ENCODE measurements around the gene UGT1A8. TPM values are rescaled to one million over a fixed set of nuclear protein-coding genes. Genes with fewer than 3 reads are reported as not detected.

Gene UGT1A8
- total RNA-seq, 5 donors from 2014 or later (not counting 1 experiment from before 2014, with no cell fraction given) = not detected

DNA sequence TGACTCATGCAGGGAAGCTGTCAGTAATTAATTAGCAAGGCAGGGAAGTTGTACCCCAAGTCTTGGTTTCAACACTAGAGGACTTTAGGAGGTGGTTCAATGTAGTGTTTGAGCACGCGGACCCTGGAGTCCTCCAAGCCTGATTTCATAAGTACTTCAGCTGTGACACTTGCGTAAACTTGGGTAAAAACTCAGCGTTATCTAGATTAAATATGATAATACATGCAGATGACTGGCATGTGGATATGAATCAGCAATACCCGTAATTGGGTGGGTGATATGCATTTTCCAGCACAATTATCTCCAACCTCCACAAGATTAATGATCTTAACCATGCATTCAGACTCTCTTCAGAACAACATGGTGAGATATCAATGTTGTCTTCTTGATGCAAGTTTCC is 69.5 kb downstream of the UGT1A8 start:
- Mint-ChIP-seq H3K9me3 (no peaks in the 10 kb centered on the region), H3K36me3 (no peaks in the 10 kb centered on the region), H3K4me3 (no peak overlapping the region), H3K27ac (no peak overlapping the region), H3K4me1 (no peaks in the 10 kb centered on the region), H3K27me3 (peaks cover 1 to 9% of the 10 kb centered on the region in 2 donors)
- no peak for DNase-seq
- Histone ChIP-seq H3K9me3 (no peaks in the 10 kb centered on the region), H3K4me1 (ENCODE audit: control insufficient read depth in 1 of 2, extremely low read depth in 1 of 2, insufficient read depth in 2 of 2, low read length in 2 of 2) (no peaks in the 10 kb centered on the region), H3K36me3 (ENCODE audit: control insufficient read depth in 2 of 2, extremely low read depth in 1 of 2, insufficient read depth in 1 of 2, low read length in 1 of 2) (no peaks in the 10 kb centered on the region), H3K4me3 (ENCODE audit: control insufficient read depth in 1 of 2, extremely low read depth in 1 of 2, low read length in 1 of 2) (no peak overlapping the region), H3K27me3 (replicated peaks in 1 of 2; ENCODE audit: control insufficient read depth in 2 of 2, extremely low read depth in 1 of 2, insufficient read depth in 2 of 2, low read length in 1 of 2) (peaks cover 0 to 5% of the 10 kb centered on the region in 2 experiments), H3K27ac (ENCODE audit: low read length) (no peak overlapping the region)
- ChIA-PET CTCF (no interaction called here), POLR2A (no interaction called here)
- no peak for ATAC-seq (replicated peaks in 1 of 4)
- no CpG with 5 or more reads among the region's 5 CpGs for WGBS (ENCODE audit: insufficient coverage)

DNA sequence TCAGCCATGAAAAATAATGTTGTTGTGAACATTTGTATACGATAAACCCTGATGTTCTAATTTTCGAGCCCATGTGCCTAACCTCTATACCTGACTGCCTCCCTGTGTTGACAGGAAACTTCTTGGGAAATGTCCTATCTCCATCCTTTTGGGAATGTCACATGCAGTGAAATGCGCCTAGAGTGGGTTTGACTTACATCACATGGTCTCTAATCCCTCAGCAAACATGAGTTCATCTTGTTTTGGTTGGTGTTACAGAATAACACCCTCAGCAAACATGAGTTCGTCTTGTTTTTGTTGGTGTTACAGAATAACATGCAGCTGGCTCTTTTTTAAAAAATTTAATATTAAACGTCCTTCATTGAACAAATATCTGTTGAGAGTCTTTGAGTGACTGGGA is 70.9 kb downstream of the UGT1A8 start:
- Mint-ChIP-seq H3K27me3 (peaks cover 2 to 9% of the 10 kb centered on the region in 2 donors), H3K36me3 (no peaks in the 10 kb centered on the region), H3K27ac (no peak overlapping the region), H3K4me1 (no peaks in the 10 kb centered on the region), H3K4me3 (no peak overlapping the region), H3K9me3 (no peaks in the 10 kb centered on the region)
- Histone ChIP-seq H3K4me3 (ENCODE audit: control insufficient read depth in 1 of 2, extremely low read depth in 1 of 2, low read length in 1 of 2) (no peak overlapping the region), H3K27ac (ENCODE audit: low read length) (no peak overlapping the region), H3K4me1 (ENCODE audit: control insufficient read depth in 1 of 2, extremely low read depth in 1 of 2, insufficient read depth in 2 of 2, low read length in 2 of 2) (no peaks in the 10 kb centered on the region), H3K27me3 (replicated peaks in 1 of 2; ENCODE audit: control insufficient read depth in 2 of 2, extremely low read depth in 1 of 2, insufficient read depth in 2 of 2, low read length in 1 of 2) (peaks cover 0 to 5% of the 10 kb centered on the region in 2 experiments), H3K36me3 (ENCODE audit: control insufficient read depth in 2 of 2, extremely low read depth in 1 of 2, insufficient read depth in 1 of 2, low read length in 1 of 2) (no peaks in the 10 kb centered on the region), H3K9me3 (no peaks in the 10 kb centered on the region)
- no CpG with 5 or more reads among the region's 5 CpGs for WGBS (ENCODE audit: insufficient coverage)
- CTCF ChIA-PET = no interaction called here
- POLR2A ChIA-PET = no interaction called here
- ATAC-seq (replicated peaks in 1 of 4) (no peak), DNase-seq (no peak)

DNA sequence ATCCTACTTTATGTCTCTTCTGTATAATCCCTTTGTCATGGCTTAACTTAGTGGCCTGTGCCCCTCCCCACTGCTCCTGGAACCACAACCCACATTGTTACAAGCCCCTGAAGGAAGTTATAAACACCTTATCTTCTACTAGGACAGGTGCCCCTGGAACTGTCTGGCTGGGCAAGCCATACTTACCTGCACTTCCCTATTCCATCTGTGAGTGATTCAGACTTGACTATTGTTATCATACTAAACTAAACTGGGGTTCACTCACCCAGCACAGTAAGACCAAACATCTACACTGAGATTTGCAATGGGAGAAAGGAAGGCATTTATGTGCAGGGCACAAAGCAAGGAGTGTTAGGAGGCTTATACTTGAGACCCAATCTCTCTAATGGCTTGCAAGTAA is 71.6 kb downstream of the UGT1A8 start:
- Mint-ChIP-seq H3K27ac (no peak overlapping the region), H3K4me1 (no peaks in the 10 kb centered on the region), H3K36me3 (no peaks in the 10 kb centered on the region), H3K9me3 (no peaks in the 10 kb centered on the region), H3K27me3 (peaks cover 2 to 9% of the 10 kb centered on the region in 2 donors), H3K4me3 (no peak overlapping the region)
- H3K4me3 ChIP-seq (ENCODE audit: control insufficient read depth in 1 of 2, extremely low read depth in 1 of 2, low read length in 1 of 2) = no peak overlapping the region
- H3K27me3 ChIP-seq (replicated peaks in 1 of 2; ENCODE audit: control insufficient read depth in 2 of 2, extremely low read depth in 1 of 2, insufficient read depth in 2 of 2, low read length in 1 of 2) = peaks cover 0 to 5% of the 10 kb centered on the region in 2 experiments
- H3K4me1 ChIP-seq (ENCODE audit: control insufficient read depth in 1 of 2, extremely low read depth in 1 of 2, insufficient read depth in 2 of 2, low read length in 2 of 2) = no peaks in the 10 kb centered on the region
- no peaks in the 10 kb centered on the region for H3K9me3 ChIP-seq
- ATAC-seq (replicated peaks in 1 of 4) (no peak), DNase-seq (no peak)
- ChIA-PET POLR2A (no interaction called here), CTCF (no interaction called here)
- H3K27ac ChIP-seq (ENCODE audit: low read length) = no peak overlapping the region
- no peaks in the 10 kb centered on the region for H3K36me3 ChIP-seq (ENCODE audit: control insufficient read depth in 2 of 2, extremely low read depth in 1 of 2, insufficient read depth in 1 of 2, low read length in 1 of 2)

DNA sequence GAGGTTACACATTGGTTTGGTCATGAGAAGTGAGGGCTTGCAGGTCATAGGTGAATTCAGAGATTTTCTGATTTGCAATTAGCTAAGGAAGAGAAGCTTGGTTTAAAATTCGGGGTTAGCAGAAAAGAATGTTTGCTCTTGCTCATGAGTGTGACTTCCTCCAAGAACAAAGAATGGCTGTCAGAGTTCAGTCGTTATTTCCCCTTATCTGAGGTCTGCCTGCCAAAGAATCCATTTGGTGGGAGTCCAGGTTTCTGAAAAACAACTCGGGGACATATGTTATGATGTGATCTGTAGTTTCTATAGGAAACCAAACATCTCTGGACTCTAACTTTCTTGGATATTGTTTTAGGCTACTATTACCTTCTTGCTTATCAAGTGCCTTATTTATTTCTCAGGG is 72.1 kb downstream of the UGT1A8 start:
- POLR2A ChIA-PET = no interaction called here
- DNase-seq (no peak), ATAC-seq (replicated peaks in 1 of 4) (no peak)
- Mint-ChIP-seq H3K36me3 (no peaks in the 10 kb centered on the region), H3K4me1 (no peaks in the 10 kb centered on the region), H3K27ac (no peak overlapping the region), H3K9me3 (no peaks in the 10 kb centered on the region), H3K27me3 (peaks cover 2 to 9% of the 10 kb centered on the region in 2 donors), H3K4me3 (no peak overlapping the region)
- H3K36me3 ChIP-seq (ENCODE audit: control insufficient read depth in 2 of 2, extremely low read depth in 1 of 2, insufficient read depth in 1 of 2, low read length in 1 of 2) = no peaks in the 10 kb centered on the region
- peaks cover 0 to 5% of the 10 kb centered on the region in 2 experiments for H3K27me3 ChIP-seq (replicated peaks in 1 of 2; ENCODE audit: control insufficient read depth in 2 of 2, extremely low read depth in 1 of 2, insufficient read depth in 2 of 2, low read length in 1 of 2)
- H3K27ac ChIP-seq (ENCODE audit: low read length) = no peak overlapping the region
- H3K4me3 ChIP-seq (ENCODE audit: control insufficient read depth in 1 of 2, extremely low read depth in 1 of 2, low read length in 1 of 2) = no peak overlapping the region
- no CpG with 5 or more reads among the region's 3 CpGs for WGBS (ENCODE audit: insufficient coverage)
- CTCF ChIA-PET = no interaction called here
- H3K4me1 ChIP-seq (ENCODE audit: control insufficient read depth in 1 of 2, extremely low read depth in 1 of 2, insufficient read depth in 2 of 2, low read length in 2 of 2) = no peaks in the 10 kb centered on the region
- no peaks in the 10 kb centered on the region for H3K9me3 ChIP-seq

DNA sequence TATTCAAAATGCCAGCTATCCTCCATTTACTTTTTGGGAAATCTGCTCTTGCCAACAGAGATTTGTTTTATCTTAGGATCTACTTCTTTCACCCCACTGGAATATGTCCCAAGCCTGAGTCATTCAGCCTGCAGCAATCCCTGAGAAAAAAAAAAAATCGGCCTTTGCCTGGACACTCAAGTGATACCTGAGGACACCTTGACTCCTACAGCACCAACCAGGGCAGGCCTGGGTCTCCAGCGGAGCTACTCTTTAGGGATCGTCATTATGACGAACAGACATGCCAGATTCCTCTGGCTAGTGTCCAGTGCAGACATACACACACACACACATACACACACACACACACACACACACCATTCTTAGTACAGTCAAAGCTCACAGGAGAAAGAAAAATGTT is 73.0 kb downstream of the UGT1A8 start:
- no peaks in the 10 kb centered on the region for H3K4me1 ChIP-seq (ENCODE audit: control insufficient read depth in 1 of 2, extremely low read depth in 1 of 2, insufficient read depth in 2 of 2, low read length in 2 of 2)
- peaks cover 0 to 5% of the 10 kb centered on the region in 2 experiments for H3K27me3 ChIP-seq (replicated peaks in 1 of 2; ENCODE audit: control insufficient read depth in 2 of 2, extremely low read depth in 1 of 2, insufficient read depth in 2 of 2, low read length in 1 of 2)
- no peaks in the 10 kb centered on the region for H3K36me3 Mint-ChIP-seq
- H3K9me3 Mint-ChIP-seq = no peaks in the 10 kb centered on the region
- no peaks in the 10 kb centered on the region for H3K4me1 Mint-ChIP-seq
- no peaks in the 10 kb centered on the region for H3K9me3 ChIP-seq
- DNase-seq (no peak), ATAC-seq (replicated peaks in 1 of 4) (no peak)
- 60% methylated on average over 1 of the region's 4 CpGs for WGBS (ENCODE audit: insufficient coverage)
- CTCF ChIA-PET = no interaction called here
- no peak overlapping the region for H3K27ac Mint-ChIP-seq
- H3K4me3 ChIP-seq (ENCODE audit: control insufficient read depth in 1 of 2, extremely low read depth in 1 of 2, low read length in 1 of 2) = no peak overlapping the region
- peaks cover 2 to 9% of the 10 kb centered on the region in 2 donors for H3K27me3 Mint-ChIP-seq
- H3K36me3 ChIP-seq (ENCODE audit: control insufficient read depth in 2 of 2, extremely low read depth in 1 of 2, insufficient read depth in 1 of 2, low read length in 1 of 2) = no peaks in the 10 kb centered on the region
- H3K4me3 Mint-ChIP-seq = no peak overlapping the region
- no peak overlapping the region for H3K27ac ChIP-seq (ENCODE audit: low read length)
- POLR2A ChIA-PET = no interaction called here

DNA sequence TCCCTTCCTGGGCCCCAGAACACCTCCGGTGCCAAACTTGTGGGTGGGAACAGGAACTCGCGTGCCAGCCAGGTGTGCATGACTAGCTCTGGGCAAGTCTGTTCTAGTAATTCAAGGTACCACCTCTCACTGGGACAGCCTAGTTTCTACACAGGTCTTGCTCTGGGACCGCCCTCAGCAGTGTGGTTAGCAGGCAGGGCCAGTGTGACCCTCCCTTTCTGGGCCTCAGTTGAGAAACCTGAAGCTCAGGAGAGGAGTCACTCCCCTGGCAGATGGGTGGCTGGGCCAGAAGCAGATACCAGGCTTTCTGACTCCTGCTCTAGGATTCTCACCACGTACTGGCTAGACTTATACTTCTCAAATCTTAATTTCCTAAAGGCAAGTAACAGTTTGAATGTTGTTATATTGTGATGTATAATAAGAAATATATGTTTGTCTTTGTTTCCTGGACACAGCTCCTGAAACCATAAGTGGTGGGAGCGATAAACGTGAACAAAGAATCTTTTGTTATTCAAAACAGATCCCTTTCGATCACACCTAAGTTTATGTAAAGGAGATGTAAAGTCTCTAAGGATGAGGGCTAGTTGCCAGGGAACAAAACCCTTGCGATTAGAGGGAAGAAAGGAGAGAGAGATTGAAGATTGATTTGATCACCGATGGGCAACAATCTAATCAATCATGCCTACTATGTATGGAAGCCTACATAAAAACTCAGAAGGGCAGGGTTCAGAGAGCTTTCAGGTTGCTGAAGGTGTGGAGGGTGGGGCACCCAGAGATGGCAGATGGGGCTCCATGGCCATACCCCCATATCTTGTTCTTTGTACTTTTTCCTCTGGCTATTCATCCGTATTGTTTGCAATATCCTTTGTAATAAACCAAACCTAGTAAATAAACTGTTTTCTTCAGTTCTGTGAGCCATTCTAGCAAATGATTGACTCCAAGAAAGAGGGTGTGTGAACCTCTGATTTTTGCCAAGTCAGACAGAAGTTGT is 74.3 kb downstream of the UGT1A8 start:
- Histone ChIP-seq H3K4me3 (ENCODE audit: control insufficient read depth in 1 of 2, extremely low read depth in 1 of 2, low read length in 1 of 2) (no peak overlapping the region), H3K9me3 (no peaks in the 10 kb centered on the region), H3K36me3 (ENCODE audit: control insufficient read depth in 2 of 2, extremely low read depth in 1 of 2, insufficient read depth in 1 of 2, low read length in 1 of 2) (no peaks in the 10 kb centered on the region), H3K4me1 (ENCODE audit: control insufficient read depth in 1 of 2, extremely low read depth in 1 of 2, insufficient read depth in 2 of 2, low read length in 2 of 2) (no peaks in the 10 kb centered on the region), H3K27ac (ENCODE audit: low read length) (no peak overlapping the region), H3K27me3 (replicated peaks in 1 of 2; ENCODE audit: control insufficient read depth in 2 of 2, extremely low read depth in 1 of 2, insufficient read depth in 2 of 2, low read length in 1 of 2) (peaks cover 0 to 5% of the 10 kb centered on the region in 2 experiments)
- whole genome bisulfite sequencing (ENCODE audit: insufficient coverage) = 76% methylated on average over 4 of the region's 11 CpGs
- Mint-ChIP-seq H3K36me3 (no peaks in the 10 kb centered on the region), H3K9me3 (no peaks in the 10 kb centered on the region), H3K27me3 (peaks cover 5% of the 10 kb centered on the region in 2 donors), H3K27ac (no peak overlapping the region), H3K4me1 (no peaks in the 10 kb centered on the region), H3K4me3 (no peak overlapping the region)
- no peak for DNase-seq
- no peak for ATAC-seq (replicated peaks in 1 of 4)
- CTCF ChIA-PET = no interaction called here
- POLR2A ChIA-PET = no interaction called here

Data from T-cell (primary cell).